ENCODE measurements around the gene FAM107B.

Gene FAM107B

DNA sequence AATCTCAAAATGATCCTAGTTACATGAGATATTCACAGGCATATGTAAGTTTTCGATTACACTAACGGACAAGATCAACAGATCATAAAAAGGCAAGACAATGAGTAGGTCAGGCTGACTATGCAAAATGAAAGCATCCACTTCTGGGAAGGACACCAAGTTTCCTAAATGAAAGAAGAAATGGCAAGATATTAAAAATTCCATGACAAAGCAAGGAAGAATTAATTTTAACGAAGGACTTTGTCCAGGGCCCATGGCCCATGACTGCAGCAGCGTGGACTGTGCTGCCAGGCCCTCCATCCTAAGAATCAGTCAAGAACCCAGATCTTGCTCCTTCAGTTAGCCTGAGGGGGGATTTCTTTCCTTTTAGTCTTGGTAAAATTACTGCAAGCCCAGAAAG lies 261.6 kb downstream of the FAM107B start:
- POLR2A ChIA-PET, result no interaction called here
- CTCF ChIA-PET, result no interaction called here
- no peak overlapping the region for H3K4me3 ChIP-seq (ENCODE audit: low read depth, low read length)
- no peak for DNase-seq (ENCODE audit: low read depth, low spot score)
- TF ChIP-seq, protein P1, sequence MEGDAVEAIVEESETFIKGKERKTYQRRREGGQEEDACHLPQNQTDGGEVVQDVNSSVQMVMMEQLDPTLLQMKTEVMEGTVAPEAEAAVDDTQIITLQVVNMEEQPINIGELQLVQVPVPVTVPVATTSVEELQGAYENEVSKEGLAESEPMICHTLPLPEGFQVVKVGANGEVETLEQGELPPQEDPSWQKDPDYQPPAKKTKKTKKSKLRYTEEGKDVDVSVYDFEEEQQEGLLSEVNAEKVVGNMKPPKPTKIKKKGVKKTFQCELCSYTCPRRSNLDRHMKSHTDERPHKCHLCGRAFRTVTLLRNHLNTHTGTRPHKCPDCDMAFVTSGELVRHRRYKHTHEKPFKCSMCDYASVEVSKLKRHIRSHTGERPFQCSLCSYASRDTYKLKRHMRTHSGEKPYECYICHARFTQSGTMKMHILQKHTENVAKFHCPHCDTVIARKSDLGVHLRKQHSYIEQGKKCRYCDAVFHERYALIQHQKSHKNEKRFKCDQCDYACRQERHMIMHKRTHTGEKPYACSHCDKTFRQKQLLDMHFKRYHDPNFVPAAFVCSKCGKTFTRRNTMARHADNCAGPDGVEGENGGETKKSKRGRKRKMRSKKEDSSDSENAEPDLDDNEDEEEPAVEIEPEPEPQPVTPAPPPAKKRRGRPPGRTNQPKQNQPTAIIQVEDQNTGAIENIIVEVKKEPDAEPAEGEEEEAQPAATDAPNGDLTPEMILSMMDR (IDR thresholded peaks at IDR 0.05; ENCODE audit: insufficient read depth, low read length, missing control alignments), result no peak

DNA sequence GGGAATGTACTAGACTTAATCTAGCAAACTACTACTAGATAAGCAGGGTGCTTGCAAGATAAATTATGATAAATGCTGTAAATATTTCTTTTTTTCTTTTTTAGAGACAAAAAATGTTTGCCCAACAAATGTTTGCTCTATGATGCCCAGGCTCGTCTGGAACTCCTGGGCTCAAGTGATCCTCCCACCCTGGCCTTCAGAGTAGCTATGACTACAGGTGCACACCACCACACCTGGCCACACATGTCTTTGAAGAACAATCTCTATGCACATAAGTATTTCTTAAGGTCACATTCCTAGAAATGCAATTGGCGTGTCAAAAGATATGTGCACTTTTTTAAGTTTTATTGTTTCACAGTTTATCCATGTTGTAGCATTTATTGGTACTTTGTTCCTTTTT lies 264.4 kb downstream of the FAM107B start:
- ChIA-PET POLR2A (no interaction called here), CTCF (interaction anchor here (4.7 kb wide), 1 partner anchor 12 kb away, joined by 21 read pairs; no protein-coding TSS in a partner anchor)
- H3K4me3 ChIP-seq (ENCODE audit: low read depth, low read length), result no peak overlapping the region
- TF ChIP-seq, protein P1 (IDR thresholded peaks at IDR 0.05; ENCODE audit: insufficient read depth, low read length, missing control alignments), result no peak
- no peak for DNase-seq (ENCODE audit: low read depth, low spot score)

DNA sequence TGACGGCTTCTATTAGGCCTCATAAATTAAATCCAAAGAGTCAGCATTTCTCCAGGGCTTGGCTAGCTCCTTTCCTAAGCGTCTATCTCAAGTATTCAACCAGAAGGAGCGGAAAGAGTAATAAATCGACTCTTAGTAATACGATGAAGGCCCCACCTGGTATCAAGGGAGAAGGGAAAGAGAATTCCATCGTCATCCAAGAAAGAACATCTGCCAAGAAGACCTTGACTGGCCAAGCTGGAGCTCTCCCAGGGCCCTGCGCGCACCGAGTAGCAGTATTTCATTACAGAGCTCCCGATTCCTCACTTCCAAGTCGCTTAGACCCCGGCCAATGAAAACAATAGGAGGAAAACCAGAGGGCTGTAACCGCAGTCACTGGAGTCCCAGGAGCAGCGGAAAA lies 266.0 kb downstream of the FAM107B start:
- POLR2A ChIA-PET, result no interaction called here

DNA sequence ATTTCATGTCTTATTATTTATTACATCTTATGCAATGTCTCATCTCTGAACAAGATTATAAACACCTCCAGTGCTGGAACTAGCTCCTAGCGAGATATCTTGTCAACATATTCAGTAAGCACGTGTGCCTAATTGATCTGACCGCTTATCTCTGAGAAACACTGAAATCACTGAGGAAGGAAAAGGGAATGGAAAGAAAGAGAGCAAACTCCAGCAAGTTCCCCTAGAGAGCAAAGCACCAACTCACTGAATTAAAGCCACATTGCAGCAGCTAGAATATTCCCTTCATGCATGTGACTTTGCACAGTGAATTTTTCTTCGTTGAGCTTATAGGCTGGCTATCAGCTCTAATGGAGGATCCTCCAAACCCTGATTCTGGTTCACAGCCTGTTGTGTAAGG lies 266.9 kb downstream of the FAM107B start:
- no peak overlapping the region for H3K4me3 ChIP-seq (ENCODE audit: low read depth, low read length)
- CTCF ChIA-PET, result interaction anchor here (1.1 kb wide), 1 partner anchor 9 kb away, joined by 4 read pairs; no protein-coding TSS in a partner anchor
- POLR2A ChIA-PET, result no interaction called here
- DNase-seq (ENCODE audit: low read depth, low spot score), result no peak
- TF ChIP-seq, protein P1 (IDR thresholded peaks at IDR 0.05; ENCODE audit: insufficient read depth, low read length, missing control alignments), result no peak

More for the DNA sequence above, 266.0 kb downstream of the FAM107B start:
- TF ChIP-seq, protein P1 (IDR thresholded peaks at IDR 0.05; ENCODE audit: insufficient read depth, low read length, missing control alignments), result no peak
- CTCF ChIA-PET, result interaction anchor here (0.5 to 4.7 kb wide), 2 partner anchors 10 kb away, joined by 3 to 21 read pairs; no protein-coding TSS in a partner anchor
- no peak for DNase-seq (ENCODE audit: low read depth, low spot score)
- H3K4me3 ChIP-seq (ENCODE audit: low read depth, low read length), result no peak overlapping the region

DNA sequence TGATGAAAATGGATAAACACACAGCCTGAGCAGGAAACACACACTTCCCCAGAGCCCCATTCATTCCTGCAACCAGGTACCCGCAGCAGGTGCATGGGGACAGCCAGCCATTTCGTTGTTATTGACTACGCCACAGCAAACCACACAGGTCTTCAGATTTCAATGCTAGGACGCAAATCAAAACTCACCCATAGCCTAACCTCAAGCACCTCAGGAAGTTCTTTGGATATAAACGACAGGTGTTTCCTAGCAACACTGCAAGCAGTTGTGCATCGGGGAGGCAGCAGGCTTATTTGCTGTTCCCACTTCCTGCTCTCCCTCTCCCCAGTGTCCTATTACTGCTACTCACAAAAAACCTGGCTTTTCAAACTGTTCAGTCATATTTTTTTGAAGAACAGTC lies 267.5 kb downstream of the FAM107B start:
- POLR2A ChIA-PET, result no interaction called here
- no peak overlapping the region for H3K4me3 ChIP-seq (ENCODE audit: low read depth, low read length)
- no peak for DNase-seq (ENCODE audit: low read depth, low spot score)
- TF ChIP-seq, protein P1 (IDR thresholded peaks at IDR 0.05; ENCODE audit: insufficient read depth, low read length, missing control alignments), result no peak
- CTCF ChIA-PET, result interaction anchor here (1.1 kb wide), 1 partner anchor 8 kb away, joined by 4 read pairs; no protein-coding TSS in a partner anchor

DNA sequence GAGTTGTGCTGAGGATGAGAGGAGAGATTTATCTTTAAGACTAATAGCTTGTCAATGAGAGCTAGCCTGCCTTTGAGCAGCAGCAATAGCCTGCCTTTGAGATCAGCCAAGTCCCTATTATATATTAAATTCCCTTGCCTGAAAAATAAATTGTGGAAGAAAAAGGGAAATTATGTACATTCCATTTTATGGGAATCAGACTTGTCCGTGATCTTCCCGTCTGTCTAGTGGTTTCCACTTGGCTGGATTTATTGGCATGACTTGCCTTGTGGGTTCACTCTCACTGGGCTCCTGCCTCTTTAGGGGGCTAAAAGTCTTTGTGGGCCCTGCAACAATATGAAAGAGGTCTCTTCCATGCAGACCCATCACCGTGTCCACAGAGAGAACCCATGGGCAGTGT lies 272.3 kb downstream of the FAM107B start:
- ChIA-PET CTCF (interaction anchor here (0.5 kb wide), 1 partner anchor 130 kb away, joined by 4 read pairs; no protein-coding TSS in a partner anchor), POLR2A (no interaction called here)
- TF ChIP-seq, protein P1 (IDR thresholded peaks at IDR 0.05; ENCODE audit: insufficient read depth, low read length, missing control alignments), result no peak
- DNase-seq (ENCODE audit: low read depth, low spot score), result no peak
- no peak overlapping the region for H3K4me3 ChIP-seq (ENCODE audit: low read depth, low read length)
